Measurements from ENCODE around the gene CREG1.
A peak's percentile ranks its signal among the peaks of the same experiment; 100 is the strongest.

CREG1 gene

DNA sequence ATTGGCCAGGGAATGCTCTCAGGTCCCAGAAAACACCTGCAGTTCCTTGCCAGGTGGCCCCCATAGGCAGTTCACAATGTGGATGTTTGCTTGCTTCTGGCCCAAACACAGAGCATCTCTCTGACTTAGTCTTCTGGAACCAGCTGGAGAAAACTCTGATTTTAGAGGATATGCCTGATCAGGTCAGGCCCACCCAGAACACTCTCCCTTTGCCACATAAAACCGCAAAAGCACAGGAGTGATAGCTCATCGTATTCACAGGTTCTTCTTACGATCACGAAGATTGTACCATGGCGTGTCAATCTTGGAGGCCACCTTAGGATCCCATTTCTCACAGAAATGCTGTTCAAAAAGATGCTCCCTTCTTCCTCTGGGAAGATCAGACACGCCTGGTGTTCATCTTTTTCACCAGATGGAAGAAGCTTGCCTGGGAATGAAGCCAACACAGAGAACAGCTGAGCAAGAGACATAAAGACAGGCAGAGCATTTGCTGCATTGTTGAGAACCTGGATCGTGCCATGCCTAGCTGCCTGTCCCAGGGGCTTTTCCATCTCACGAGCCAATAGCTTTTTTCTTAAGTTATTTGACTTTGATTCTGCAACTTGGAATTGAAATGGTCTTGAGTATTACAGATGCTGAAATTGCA lies 23.6 kb downstream of the CREG1 start:
- no peak for DNase-seq (ENCODE audit: low spot score)

DNA sequence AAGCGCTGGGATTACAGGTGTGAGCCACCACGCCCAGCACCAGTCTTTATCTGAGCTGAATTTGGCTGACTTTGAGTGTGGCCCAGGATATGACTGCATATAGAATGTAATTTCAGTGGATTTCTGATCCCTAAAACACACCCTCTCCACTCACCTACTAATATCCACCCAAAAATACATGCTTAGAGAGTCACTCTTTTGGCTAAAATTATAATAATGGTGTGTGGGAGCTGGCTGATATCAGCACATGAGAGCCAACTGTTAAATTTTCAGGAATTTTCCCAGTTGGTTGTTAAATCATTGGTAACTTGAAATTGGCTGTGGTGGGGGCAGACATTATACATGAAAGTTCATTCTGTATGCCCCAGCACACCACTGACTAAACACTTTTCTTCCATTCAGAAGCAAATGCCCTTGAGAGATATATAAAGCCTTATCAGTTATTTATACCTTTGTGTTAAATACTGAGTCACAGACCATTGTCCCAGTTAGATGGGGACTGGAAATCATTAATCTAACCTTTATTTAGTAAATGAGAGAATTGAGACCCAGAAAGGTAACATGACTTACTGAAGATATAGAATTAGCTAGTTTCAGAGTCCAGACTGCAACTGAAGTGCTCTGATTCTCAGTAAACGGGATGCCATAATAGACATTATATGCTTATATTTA lies 25.4 kb downstream of the CREG1 start:
- DNase-seq (ENCODE audit: low spot score): no peak

DNA sequence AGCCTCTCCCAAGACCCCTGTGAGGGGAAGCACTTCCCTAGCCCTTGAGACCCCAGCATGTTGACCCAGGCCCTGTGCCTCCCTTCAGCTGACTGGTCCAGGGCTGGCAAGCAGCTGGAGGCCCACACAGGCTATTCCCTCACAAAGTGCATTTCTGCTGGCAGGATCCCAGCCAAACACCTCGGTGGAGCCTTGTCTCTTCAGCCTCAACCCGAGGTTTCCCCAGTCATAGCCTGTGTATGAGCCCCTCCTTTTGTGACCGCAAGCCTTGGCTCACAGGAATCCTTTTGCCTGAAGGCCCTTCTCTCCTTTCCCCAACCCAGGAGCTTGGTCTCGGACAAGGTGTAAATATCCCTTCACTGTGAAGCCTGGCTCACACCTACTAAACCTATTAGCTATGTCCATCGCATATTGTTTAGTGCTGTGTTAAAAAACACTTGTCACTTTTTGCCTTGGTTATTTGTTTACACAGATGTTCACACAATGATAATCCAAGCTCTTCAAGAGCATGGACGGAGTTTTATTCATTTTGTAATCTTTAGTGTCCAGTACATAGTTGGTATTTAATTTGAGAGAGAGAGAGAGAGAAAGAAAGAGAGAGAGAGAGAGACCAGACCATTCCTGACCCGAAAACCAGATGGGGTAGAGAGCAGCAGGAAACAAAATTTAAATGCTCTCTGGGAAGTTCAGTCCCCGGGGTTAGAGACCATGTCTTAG lies 26.7 kb downstream of the CREG1 start:
- DNase-seq (ENCODE audit: low spot score): no peak

DNA sequence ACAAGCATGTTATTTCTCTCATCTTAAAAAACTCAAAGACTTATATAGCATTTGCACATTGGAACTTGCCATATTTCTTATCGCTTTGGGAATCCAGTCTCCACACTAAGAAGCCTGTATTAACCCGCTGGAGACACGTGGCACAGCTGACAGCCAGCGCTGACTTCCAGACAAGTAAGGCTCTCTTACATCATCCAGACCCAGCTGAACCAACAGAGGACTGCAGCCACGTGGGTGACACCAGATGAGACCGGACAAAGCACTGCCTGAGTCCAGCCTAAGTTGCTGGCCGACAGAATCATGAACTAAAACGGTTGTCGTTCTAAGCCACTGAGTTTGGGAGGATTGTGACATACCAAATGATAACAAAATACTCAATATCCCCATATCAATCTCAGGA lies 28.9 kb downstream of the CREG1 start:
- no peak for DNase-seq (ENCODE audit: low spot score)

DNA sequence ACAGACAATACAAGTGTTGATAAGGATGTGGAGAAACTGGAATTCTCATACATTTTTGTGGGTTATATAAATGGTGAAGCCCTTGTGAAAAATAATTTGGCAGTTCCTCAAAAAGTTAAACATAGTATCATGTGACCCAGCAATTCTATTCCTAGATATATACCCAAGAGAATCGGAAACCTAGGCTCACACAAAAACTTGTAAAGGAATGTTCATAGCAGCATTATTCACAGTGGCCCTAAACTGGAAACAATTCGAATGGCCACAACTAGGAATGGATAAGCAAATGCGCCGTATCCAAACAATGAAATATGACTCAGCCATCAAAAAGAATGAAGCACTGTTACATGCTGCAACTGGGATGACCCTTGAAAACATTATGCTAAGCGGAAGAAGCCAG lies 31.3 kb downstream of the CREG1 start:
- no peak for DNase-seq (ENCODE audit: low spot score)

DNA sequence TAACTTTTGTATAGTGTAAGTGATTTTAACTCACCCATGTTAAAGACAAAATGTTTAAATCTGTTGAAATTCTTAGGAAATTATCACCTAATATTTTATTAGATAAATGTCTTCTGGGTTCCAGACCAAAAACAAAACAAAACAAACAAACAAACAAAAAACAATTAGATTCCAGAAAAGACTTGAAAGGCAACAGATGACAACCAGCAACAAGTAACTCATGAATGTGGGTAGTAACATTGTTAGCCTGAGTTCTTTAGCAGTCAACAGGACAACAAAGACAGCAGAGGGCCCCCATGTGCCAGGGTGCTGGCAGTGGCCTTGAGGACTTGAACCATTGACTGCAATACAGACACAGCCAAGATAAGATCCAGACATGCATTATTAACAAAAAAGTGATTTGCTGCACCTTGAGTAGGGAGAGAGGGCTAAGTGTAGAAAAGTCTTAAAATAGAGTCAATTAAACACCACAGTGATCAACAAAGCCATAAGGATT lies 32.8 kb downstream of the CREG1 start:
- peak; percentile 37 for DNase-seq (ENCODE audit: low spot score)

DNA sequence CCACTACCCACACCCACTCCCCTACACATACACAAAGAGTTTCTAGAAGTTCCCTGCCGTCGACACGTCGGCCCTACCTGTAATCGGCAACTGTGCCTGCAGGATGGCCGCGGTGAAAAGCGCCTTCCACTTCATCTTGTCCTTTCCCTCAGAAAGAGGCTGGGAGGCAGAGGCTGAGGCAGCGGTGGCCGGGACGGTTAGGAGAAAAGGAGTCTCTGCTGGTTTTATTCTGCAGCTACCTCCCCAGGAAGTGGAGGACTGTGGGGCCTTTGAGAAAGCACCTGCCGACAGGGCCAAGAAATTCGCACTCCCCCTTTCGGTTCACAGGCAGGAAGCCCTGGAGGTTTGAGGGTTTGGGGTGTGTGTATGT lies 35.2 kb downstream of the CREG1 start, which contains the start of gene CD247:
TSS of gene CD247 (minus strand) at position 199 of the 370 bp plus-strand sequence. CDS start at position 135, 64 bp downstream.
- peak; percentile 87 for DNase-seq (ENCODE audit: low spot score)

DNA sequence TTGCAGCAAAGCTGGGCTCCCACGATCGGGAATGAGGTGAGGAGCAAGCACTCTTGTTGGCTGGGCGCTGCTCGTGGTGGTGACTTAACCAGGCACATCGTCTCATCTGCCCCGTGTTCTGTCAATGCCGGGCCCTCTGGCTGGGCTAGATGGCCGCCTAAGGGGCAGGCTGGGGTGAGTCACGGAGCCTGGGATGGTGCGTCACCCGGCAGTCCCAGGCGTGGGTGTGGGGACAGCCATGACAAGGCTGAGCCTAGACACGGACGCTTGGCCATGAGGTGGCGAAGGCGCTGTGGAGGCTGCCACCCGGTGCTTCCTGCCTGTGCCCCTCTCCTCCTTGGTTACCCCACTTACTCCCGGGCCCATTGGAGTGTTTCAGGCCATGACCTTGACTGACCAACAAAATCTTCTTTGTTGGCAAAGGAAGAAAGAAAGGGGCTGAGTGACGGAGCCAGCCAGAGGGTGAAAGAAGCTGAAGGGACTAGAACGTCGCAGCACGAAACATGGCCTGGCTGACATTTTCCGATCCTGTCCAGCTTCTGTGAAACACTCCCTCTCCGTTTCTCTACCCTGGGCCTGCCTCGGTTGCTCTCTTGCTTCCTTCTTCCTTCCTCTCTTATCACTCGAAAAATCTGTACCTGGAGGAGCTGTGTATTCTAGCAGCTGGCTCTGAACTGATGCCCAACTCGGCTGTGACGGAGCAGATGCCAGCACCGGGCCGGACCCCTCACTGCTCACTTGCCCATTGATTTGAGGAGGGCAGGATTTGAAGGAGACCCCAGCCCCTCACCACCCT lies 35.8 kb downstream of the CREG1 start:
- peak; percentile 91 for DNase-seq (ENCODE audit: low spot score)

DNA sequence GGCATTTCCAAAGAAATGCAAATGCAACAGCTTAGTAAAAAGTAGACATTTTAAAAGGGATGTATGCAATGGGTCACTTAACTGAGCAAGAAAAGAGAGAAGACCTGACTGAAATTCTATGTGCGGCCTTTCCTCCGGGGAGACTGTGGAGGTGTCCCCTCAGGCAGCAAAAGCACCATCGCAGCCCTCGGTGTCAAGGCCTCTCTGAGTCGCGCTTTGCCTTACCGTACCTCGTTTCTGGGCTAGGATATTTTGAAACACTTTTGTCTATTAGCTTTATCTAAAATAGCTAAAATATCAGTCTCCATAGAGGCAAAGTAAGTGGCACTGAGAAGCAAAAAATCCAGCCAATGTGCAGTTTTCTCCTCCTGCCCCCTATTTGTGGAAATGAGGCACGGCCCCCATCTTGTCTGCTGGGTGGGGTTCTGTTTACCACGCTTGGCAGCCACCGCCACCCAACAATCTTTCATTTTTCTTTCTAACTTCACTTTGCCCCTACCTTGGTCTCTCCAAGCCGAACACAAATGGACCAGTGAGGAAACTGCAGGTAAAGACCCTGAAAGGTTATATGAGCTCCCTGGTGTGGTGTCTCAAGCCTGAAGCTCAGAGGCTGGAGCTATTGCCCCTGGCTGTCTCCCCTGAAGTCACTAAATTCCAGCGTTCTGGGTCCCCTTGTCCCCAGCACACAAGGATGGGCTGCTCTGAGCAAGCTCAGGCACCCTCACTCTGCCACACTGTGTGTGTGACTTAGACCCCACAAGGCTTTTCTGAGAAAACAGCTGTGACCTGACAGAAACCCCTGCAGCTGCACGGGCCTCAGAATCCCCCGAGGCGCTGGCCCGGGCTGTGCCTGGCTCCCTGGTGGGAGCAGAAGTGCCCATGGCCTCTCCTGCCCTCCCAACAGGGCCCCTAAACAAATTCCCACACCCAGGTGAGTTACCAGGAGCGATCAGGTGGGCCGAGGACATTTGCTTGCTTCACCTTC lies 36.9 kb downstream of the CREG1 start:
- DNase-seq (ENCODE audit: low spot score): peak; percentile 62

DNA sequence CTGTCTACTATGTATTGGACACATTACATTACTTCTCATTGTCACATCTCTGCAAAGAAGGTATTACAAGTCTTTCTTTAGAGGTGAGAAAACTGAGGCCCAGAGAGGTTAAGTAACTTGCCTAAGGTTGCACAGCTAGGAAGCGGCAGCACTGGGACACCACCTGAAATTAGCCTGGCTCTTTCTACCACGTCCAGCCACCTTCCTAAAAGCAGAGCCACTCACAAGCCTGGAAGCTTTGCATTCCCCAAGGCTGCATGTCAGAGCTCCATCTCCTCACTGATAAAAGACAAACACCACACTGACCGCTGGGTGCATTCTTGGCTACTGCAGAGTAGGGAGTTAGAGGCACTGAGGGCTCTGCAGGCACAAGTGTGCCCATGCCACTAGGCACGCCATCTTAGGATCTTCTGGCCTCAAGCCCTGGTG lies 37.7 kb downstream of the CREG1 start:
- no peak for DNase-seq (ENCODE audit: low spot score)

DNA sequence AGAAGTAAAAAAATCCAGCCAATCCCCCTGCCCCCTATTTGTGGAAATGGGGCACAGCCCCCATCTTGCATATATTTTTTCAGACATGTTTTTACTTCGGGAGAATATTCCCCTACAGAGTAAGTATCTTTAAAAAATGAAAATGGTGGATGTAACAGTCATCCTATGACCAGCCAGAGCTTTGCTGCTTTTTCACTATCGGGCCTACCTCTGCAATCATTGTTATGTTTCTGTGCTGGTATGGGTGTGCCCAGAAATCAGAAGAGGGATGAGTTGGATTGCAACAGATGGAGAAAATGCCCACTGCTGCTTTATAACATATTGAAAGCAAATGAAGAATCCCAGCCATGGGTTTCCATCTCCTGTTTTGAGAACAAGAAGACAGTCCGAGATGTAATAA lies 38.1 kb downstream of the CREG1 start:
- DNase-seq (ENCODE audit: low spot score): no peak

DNA sequence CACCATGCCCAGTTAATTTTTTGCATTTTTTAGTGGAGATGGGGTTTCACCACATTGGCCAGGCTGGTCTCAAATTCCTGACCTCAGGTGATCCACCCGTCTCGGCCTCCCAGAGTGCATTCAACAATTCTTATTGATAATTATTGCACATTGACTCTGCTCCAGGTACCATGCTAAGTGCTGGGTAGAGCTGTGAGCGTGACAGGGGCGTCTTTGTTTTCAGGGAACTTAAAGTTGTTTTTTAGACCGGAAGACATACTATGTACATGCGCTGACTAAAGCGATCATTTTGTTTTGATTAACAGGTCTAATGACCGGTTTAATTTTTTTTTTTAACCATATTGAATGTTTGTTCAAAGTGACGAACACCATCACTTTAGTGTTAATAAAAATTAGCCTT lies 39.3 kb downstream of the CREG1 start:
- peak; percentile 54 for DNase-seq (ENCODE audit: low spot score)

DNA sequence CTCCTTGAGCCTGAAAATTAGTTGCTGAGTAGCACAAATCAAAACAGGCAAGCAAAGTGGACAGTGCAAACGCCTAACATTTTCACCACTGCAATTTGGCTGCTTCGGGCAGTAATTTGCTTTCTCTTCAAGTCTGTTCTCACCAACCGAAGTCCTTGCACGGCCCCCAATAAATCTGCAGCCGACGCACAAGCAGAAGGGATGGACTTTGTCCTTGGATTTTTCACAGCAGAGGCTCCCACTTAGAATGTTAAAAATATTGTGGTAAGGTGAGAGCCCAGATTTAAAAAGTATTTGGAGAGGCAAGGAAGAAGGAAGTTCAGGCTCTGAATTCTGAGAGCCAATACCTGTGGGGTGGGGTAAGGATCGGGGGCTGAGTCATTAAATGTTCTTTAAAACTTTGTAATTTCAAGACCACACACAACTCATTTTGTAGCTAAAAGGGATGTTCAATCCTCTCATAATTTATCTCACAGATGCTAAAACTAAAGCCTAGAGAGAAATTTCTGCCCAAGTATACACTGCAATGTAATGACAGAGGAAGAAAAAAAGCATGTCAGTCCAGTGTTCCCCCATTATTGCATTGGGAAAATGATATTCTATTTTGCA lies 41.4 kb downstream of the CREG1 start:
- DNase-seq (ENCODE audit: low spot score): peak; percentile 29

DNA sequence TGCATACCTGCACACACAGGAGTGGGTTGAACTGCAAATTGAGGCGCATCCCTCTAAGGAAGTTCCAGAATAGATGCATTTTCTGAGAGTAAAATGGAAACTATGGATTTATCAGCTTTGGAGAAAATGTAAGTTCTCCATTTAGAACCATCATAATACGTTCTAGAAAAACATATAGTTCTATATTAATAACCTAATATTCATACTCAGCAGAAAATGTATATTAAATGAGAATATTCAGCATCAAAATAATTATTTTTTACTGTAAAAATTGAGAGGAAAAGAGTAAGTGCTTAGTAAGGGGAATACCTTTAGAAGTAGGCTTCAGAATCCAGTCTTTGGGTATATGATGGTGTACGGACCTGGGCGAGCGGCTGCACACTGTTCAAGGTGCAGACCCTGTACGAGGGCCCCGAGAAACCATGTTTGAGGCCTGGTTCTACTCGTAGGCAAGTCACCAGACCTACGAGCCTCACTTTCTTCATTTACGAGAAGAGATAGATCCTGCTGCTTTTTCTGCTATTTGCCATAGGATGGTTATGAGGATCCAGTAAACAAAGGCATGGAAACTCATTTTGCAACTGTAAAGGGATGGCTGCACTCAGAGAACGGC lies 42.1 kb downstream of the CREG1 start:
- DNase-seq (ENCODE audit: low spot score): no peak

DNA sequence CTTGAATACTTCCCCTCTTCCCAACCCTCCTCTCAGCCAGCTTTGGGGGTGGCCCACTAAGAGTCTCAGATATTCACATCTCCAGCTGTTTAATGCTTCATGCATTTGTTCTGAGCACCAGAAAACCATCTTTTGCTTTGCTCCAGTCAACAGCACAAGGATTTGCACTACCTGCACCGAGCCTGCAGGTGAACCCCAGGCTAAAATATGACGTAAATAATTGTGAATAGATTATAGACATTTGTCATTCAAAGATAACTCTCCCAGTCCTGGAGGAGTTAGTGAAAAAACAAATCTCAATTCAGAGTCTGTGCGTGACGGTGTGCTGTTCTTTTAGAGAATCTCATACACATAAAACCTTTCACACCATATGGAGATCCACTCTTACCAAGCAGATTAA lies 42.7 kb downstream of the CREG1 start:
- no peak for DNase-seq (ENCODE audit: low spot score)

DNA sequence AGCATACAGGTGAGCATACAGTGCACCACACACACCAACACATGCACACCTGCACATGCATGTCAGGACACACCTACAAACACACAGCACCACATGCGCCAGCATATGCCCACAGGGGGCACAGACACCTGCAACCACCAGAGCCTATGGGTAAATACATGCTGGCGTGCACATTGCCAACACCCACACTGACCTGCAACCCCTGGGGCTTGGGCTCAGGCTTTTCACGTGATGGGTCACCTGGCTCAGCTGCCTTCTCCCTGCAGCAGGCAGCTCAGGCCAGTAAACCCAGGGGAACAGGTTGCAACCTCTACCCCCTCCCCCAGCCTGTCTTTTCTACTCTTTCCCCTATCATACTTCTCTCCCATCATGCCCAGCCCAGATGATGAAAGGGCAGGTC lies 43.3 kb downstream of the CREG1 start:
- no peak for DNase-seq (ENCODE audit: low spot score)

DNA sequence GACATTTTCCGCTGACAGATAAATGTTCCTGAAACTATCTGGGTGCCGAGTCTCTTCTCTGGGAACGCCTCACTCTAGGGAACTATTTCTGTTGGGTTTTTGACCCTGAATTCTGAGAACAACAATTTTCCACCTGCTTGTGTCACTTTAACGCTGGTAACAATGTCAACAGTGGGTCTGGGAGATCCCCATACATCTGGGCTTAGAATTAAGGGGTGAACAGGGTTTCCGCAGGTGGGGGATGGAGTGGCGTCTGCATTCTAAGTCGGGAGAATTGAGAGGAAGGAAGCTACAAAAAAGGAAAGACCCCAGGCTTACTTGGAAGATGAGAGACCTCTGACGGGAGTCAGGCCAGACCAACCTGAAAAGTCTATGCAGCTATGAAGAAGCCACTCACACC lies 44.0 kb downstream of the CREG1 start:
- peak; percentile 36 for DNase-seq (ENCODE audit: low spot score)

DNA sequence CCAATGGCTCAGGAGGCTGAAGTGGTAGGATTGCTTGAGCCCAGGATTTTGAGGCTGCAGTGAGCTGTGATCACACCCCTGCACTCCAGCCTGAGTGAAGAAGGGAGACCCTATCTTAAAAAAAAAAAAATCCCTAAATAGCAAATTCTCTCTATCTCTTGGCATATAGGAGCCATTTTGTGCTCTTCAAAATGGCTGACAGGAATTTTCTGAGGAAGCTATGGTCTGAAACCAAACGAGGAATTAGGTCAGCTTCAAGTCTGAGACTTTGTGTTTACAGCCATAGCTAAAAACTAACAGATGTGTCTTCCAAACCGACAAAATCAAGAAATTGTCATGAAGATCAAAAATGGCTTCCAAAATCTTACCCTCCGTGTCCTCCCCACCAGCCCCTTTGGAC lies 45.8 kb downstream of the CREG1 start:
- no peak for DNase-seq (ENCODE audit: low spot score)

DNA sequence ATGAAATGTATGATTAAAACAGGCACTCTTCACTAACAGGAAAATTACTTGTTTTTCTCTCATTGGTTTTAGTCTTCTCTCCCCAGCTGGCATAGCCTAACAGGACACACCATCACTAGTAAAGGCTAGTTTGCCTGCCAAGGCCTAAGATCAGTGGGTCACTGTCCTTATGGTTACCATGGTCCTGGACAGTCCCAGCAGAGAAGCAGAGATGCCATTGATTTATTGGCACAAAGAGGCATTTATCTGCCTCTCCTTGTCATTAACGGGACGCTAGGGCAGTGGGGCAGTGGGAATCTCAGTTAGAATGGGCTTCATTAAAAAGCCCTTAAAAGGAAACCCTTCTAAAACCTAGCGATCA lies 49.1 kb downstream of the CREG1 start:
- DNase-seq (ENCODE audit: low spot score): no peak

Measured in CD4-positive, alpha-beta T cell treated with Interleukin-2 at 100 ng/mL for 4 hours (primary cell).